ENCODE data around the gene POFUT1.

Gene POFUT1

GRCh38 chr20:32208499-32209154 lies 947 bp downstream of the POFUT1 start:
- no peak for DNase-seq

- DNase-seq: no peak
These were observed 2.3 kb downstream of the POFUT1 start for GRCh38 chr20:32209850-32210605.

GRCh38 chr20:32213870-32214269 lies 6.2 kb downstream of the POFUT1 start:
- no peak for DNase-seq

- no peak for DNase-seq
These were observed 7.5 kb downstream of the POFUT1 start for GRCh38 chr20:32215147-32215546.

GRCh38 chr20:32215729-32216128 lies 8.0 kb downstream of the POFUT1 start:
- no peak for DNase-seq

GRCh38 chr20:32216179-32217142 lies 8.8 kb downstream of the POFUT1 start:
- DNase-seq: no peak

- DNase-seq: no peak
These were observed 10.6 kb downstream of the POFUT1 start for GRCh38 chr20:32218156-32218900.

GRCh38 chr20:32224463-32224862 lies 16.8 kb downstream of the POFUT1 start:
- DNase-seq: no peak

GRCh38 chr20:32226391-32226790 lies 18.7 kb downstream of the POFUT1 start:
- no peak for DNase-seq

GRCh38 chr20:32227306-32227705 lies 19.6 kb downstream of the POFUT1 start:
- DNase-seq: no peak

GRCh38 chr20:32227744-32228688 lies 20.3 kb downstream of the POFUT1 start:
- DNase-seq: peak; percentile 62

GRCh38 chr20:32229251-32229747 lies 21.6 kb downstream of the POFUT1 start:
- DNase-seq: no peak

- DNase-seq: no peak
These were observed 23.0 kb downstream of the POFUT1 start for GRCh38 chr20:32230707-32231106.

- DNase-seq: no peak
These were observed 23.6 kb downstream of the POFUT1 start for GRCh38 chr20:32231245-32231644.

GRCh38 chr20:32231847-32232246 lies 24.2 kb downstream of the POFUT1 start:
- no peak for DNase-seq

GRCh38 chr20:32232326-32232886 lies 24.7 kb downstream of the POFUT1 start:
- DNase-seq: no peak

GRCh38 chr20:32233286-32233685 lies 25.6 kb downstream of the POFUT1 start:
- no peak for DNase-seq

GRCh38 chr20:32234135-32234808 lies 26.6 kb downstream of the POFUT1 start:
- no peak for DNase-seq

GRCh38 chr20:32235331-32236047 lies 27.8 kb downstream of the POFUT1 start:
- no peak for DNase-seq
